Right atrium auricular region (tissue), 2 donors: ENCODE measurements around the gene CORO2B. TPM values are rescaled to one million over a fixed set of nuclear protein-coding genes. Genes with fewer than 3 reads are reported as not detected.

Experiments used
- DNase-seq: peaks from one replicate; pipeline ENCODE4 v3.0.0-alpha.2; 2019; ENCODE audit warnings: low spot score
- H3K27ac ChIP-seq, 2 donors: fragments of 200-600 bp; sonication (generic); 1 replicate in 1 of 2; 2 replicates in 1 of 2; pipeline ENCODE4 v1.5.1; 2016 to 2019
- H3K27me3 ChIP-seq, 2 donors: fragments of 200-600 bp; sonication (generic); one replicate each; pipeline versions ENCODE4 v1.5.1 to v1.6.0; 2017 to 2019
- H3K36me3 ChIP-seq: fragments of 200-600 bp; sonication (generic); one replicate; pipeline ENCODE4 v1.5.1; 2016
- H3K4me1 ChIP-seq, 2 donors: fragments of 200-600 bp; sonication (generic); one replicate each; pipeline versions ENCODE4 v1.5.1 to v1.6.0; 2017 to 2019
- H3K4me3 ChIP-seq, 2 donors: fragments of 200-600 bp; sonication (generic); 1 replicate in 1 of 2; 2 replicates in 1 of 2; pipeline ENCODE4 v1.5.1; 2017 to 2019; ENCODE audit warnings: mild to moderate bottlenecking in 1 of 2, moderate library complexity in 1 of 2
- H3K9me3 ChIP-seq, 2 donors: fragments of 200-600 bp; sonication (generic); one replicate each; pipeline ENCODE4 v1.5.1; 2019
- CTCF ChIP-seq, 2 donors: fragments of 200-600 bp; sonication (generic); IDR thresholded peaks; one replicate each; pipeline ENCODE4 v1.5.1; 2019; ENCODE audit warnings: antibody characterized with exemption in 2 of 2
- total RNA-seq, 2 donors: library from RNA; depleted of rRNA; stranded (reverse); fragments of >200 nt; gene quantifications; one replicate each; pipeline ENCODE4 v1.1.0, GENCODE V29; 2016

Gene CORO2B
- total RNA-seq, 2 donors from 2014 or later: 6.0 to 9.7 TPM

- Histone ChIP-seq H3K9me3 (no peaks in the 10 kb centered on the region), H3K27me3 (no peaks in the 10 kb centered on the region), H3K36me3 (no peaks in the 10 kb centered on the region), H3K4me3 (peak overlapping the region; percentile 28 to 52), H3K27ac (peak overlapping the region in 1 of 2 donors; percentile 37), H3K4me1 (peaks cover 0 to 18% of the 10 kb centered on the region in 2 donors)
- DNase-seq: no peak
- no peak for TF ChIP-seq CTCF (IDR thresholded peaks at IDR 0.05)
Observed at GRCh38 chr15:68558318-68559305, 20.2 kb upstream of the CORO2B start.

GRCh38 chr15:68559345-68560310 lies 19.2 kb upstream of the CORO2B start:
- DNase-seq: peak; percentile 80
- peak overlapping the region in 1 of 2 donors; percentile 37 for H3K27ac ChIP-seq

GRCh38 chr15:68560501-68561113 lies 18.2 kb upstream of the CORO2B start:
- H3K27ac ChIP-seq: no peak overlapping the region
- TF ChIP-seq CTCF (IDR thresholded peaks at IDR 0.05): no peak
- no peaks in the 10 kb centered on the region for H3K36me3 ChIP-seq
- H3K4me3 ChIP-seq: no peak overlapping the region
- no peaks in the 10 kb centered on the region for H3K27me3 ChIP-seq
- no peak for DNase-seq
- peaks cover 0 to 18% of the 10 kb centered on the region in 2 donors for H3K4me1 ChIP-seq
- H3K9me3 ChIP-seq: no peaks in the 10 kb centered on the region

More at GRCh38 chr15:68559345-68560310, 19.2 kb upstream of the CORO2B start:
- H3K36me3 ChIP-seq: no peaks in the 10 kb centered on the region
- H3K4me3 ChIP-seq: peak overlapping the region; percentile 28 to 52
- peak; percentile 97 to 99 for TF ChIP-seq CTCF (IDR thresholded peaks at IDR 0.05)
- no peaks in the 10 kb centered on the region for H3K27me3 ChIP-seq
- H3K4me1 ChIP-seq: peaks cover 0 to 18% of the 10 kb centered on the region in 2 donors
- no peaks in the 10 kb centered on the region for H3K9me3 ChIP-seq

GRCh38 chr15:68561171-68561900 lies 17.5 kb upstream of the CORO2B start:
- Histone ChIP-seq H3K4me1 (peaks cover 0 to 18% of the 10 kb centered on the region in 2 donors), H3K36me3 (no peaks in the 10 kb centered on the region), H3K9me3 (no peaks in the 10 kb centered on the region), H3K4me3 (no peak overlapping the region), H3K27ac (no peak overlapping the region), H3K27me3 (no peaks in the 10 kb centered on the region)
- no peak for DNase-seq
- no peak for TF ChIP-seq CTCF (IDR thresholded peaks at IDR 0.05)

- peaks cover 0 to 18% of the 10 kb centered on the region in 2 donors for H3K4me1 ChIP-seq
- TF ChIP-seq CTCF (IDR thresholded peaks at IDR 0.05): no peak
- no peaks in the 10 kb centered on the region for H3K36me3 ChIP-seq
- no peak for DNase-seq
- H3K27ac ChIP-seq: no peak overlapping the region
- no peaks in the 10 kb centered on the region for H3K9me3 ChIP-seq
- no peaks in the 10 kb centered on the region for H3K27me3 ChIP-seq
- no peak overlapping the region for H3K4me3 ChIP-seq
Observed at GRCh38 chr15:68561901-68562300, 16.9 kb upstream of the CORO2B start.
